Panc1 (cell line): ENCODE results near the gene ADGRL3. TPM values are rescaled to one million over a fixed set of nuclear protein-coding genes. Genes with fewer than 3 reads are reported as not detected.

Experiments
- ATAC-seq: fragments of 200-7000 bp; cut with Tn5 transposase; 2 replicates; pipeline ENCODE4 v1.9.1; 2020; ENCODE audit warnings: mild to moderate bottlenecking, moderate library complexity
- BruUV-seq: library from RNA; stranded (reverse); fragments of 400-500 nt; replicated peaks from 2 replicates; lab custom pipeline; 2021; lab: Mats Ljungman, UMichigan
- CTCF ChIA-PET: fragments of 300-600 bp; sonication (Branson Sonifier 250); formaldehyde crosslinking; loops from one replicate; lab custom pipeline; 2022; ENCODE audit warnings: antibody characterized with exemption; lab: Charles Lee
- POLR2A ChIA-PET: fragments of 300-600 bp; sonication (Branson Sonifier 250); formaldehyde crosslinking; loops from one replicate; lab custom pipeline; 2022; ENCODE audit warnings: antibody characterized with exemption; lab: Charles Lee
- DNase-seq: peaks from one replicate; pipeline ENCODE4 v3.0.0-alpha.2; 2010; ENCODE audit warnings: low read depth, low spot score
- H3K27ac ChIP-seq: 2 replicates; pipeline ENCODE4 v1.5.1; 2011; ENCODE audit warnings: mild to moderate bottlenecking, low read length, inconsistent platforms
- H3K27me3 ChIP-seq: fragments of 200-500 bp; sonication (Bioruptor generic); 2 replicates; pipeline ENCODE4 v1.6.0; 2014; ENCODE audit warnings: low read length, inconsistent platforms; ENCODE audit not compliant: control insufficient read depth, insufficient read depth
- H3K36me3 ChIP-seq: fragments of 200-500 bp; sonication (Bioruptor generic); 2 replicates; pipeline ENCODE4 v1.5.1; 2014; ENCODE audit warnings: inconsistent platforms, mild to moderate bottlenecking, low read length, moderate library complexity; ENCODE audit not compliant: control insufficient read depth, insufficient read depth
- H3K4me1 ChIP-seq: 2 replicates; pipeline ENCODE4 v1.5.1; 2011; ENCODE audit warnings: inconsistent platforms, mild to moderate bottlenecking, low read length, moderate library complexity; ENCODE audit not compliant: control insufficient read depth, insufficient read depth
- H3K4me3 ChIP-seq, 2 experiments: 2 replicates each; pipeline ENCODE4 v1.5.1; 2011 to 2012; ENCODE audit warnings: low read depth in 2 of 2, low read length in 2 of 2, mild to moderate bottlenecking in 2 of 2, inconsistent platforms in 1 of 2, moderate library complexity in 1 of 2
- H3K9me3 ChIP-seq: fragments of 200-500 bp; sonication (Bioruptor generic); 2 replicates; pipeline ENCODE4 v1.5.1; 2014; ENCODE audit warnings: low read depth, mild to moderate bottlenecking, inconsistent platforms, low read length, moderate library complexity; ENCODE audit not compliant: control insufficient read depth, insufficient read depth
- POLR2AphosphoS5 ChIP-seq: IDR thresholded peaks from 2 replicates; pipeline ENCODE4 v1.6.1; 2012; ENCODE audit warnings: mild to moderate bottlenecking, low read depth, low read length, moderate library complexity
- SIN3A ChIP-seq: IDR thresholded peaks from 2 replicates; pipeline ENCODE4 v1.6.1; 2012; ENCODE audit warnings: low read depth, mild to moderate bottlenecking, low read length, moderate library complexity, borderline replicate concordance; ENCODE audit not compliant: insufficient read depth
- TCF7L2 ChIP-seq: IDR thresholded peaks from 2 replicates; pipeline ENCODE4 v1.6.1; 2011; ENCODE audit warnings: mild to moderate bottlenecking, low read depth, low read length, inconsistent platforms
- in situ Hi-C: cut with HindIII; loops from 2 replicates; pipeline ENCODE4 v1.10.0; 2016; ENCODE audit warnings: low sequenced_read_pairs, low pct_unique_long_range_greater_than_20kb
- intact Hi-C: fragments of 100-400 bp; cut with micrococcal nuclease; formaldehyde crosslinking; loops from one replicate; pipeline ENCODE4 v1.10.0; 2022; ENCODE audit not compliant: unreplicated experiment
- total RNA-seq: library from RNA; stranded (reverse); gene quantifications from one replicate; pipeline ENCODE4 v1.2.1, GENCODE V29; 2021; ENCODE audit not compliant: unreplicated experiment
- TF ChIP-seq, protein P1 (sequence below), 2 experiments: IDR thresholded peaks; 2 replicates each; pipeline ENCODE4 v1.6.1; 2011 to 2012; ENCODE audit warnings: low read depth in 2 of 2, control low read depth in 1 of 2, low read length in 1 of 2, mild to moderate bottlenecking in 1 of 2, moderate library complexity in 1 of 2; ENCODE audit not compliant: insufficient read depth in 1 of 2
- TF ChIP-seq, protein P2 (sequence below): fragments of 450-650 bp; IDR thresholded peaks from 2 replicates; pipeline ENCODE4 v1.5.1; 2017; ENCODE audit warnings: mild to moderate bottlenecking

The ADGRL3 gene
- total RNA-seq, 1 experiment from 2014 or later = 0.23 TPM

DNA sequence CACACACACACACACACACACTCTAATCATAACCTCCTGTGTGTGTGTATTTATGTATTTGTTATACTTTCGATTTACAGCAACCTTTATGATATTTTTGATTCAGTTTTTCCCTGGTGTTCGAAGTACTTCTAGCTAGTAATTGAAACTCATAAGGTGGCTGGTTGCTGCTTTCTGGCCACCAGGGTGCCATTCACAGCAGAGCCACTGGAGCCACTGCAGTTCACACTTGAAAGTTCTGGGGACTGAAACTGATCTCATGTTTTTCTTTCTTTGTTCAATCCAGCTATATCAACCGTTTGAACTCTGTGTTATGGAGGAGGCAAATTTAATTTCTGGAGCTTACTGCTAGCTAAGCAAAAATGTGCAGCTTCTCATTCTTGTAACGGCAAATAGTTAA, 419.4 kb downstream of the ADGRL3 start:
- ChIA-PET POLR2A (no interaction called here), CTCF (no interaction called here)
- intact Hi-C loops = no loop called here
- Histone ChIP-seq H3K36me3 (no peaks in the 10 kb centered on the region), H3K4me3 (no peak overlapping the region), H3K27me3 (no peaks in the 10 kb centered on the region), H3K9me3 (no peaks in the 10 kb centered on the region), H3K4me1 (no peaks in the 10 kb centered on the region), H3K27ac (no peak overlapping the region)
- ATAC-seq = no peak
- TF ChIP-seq, protein P1, sequence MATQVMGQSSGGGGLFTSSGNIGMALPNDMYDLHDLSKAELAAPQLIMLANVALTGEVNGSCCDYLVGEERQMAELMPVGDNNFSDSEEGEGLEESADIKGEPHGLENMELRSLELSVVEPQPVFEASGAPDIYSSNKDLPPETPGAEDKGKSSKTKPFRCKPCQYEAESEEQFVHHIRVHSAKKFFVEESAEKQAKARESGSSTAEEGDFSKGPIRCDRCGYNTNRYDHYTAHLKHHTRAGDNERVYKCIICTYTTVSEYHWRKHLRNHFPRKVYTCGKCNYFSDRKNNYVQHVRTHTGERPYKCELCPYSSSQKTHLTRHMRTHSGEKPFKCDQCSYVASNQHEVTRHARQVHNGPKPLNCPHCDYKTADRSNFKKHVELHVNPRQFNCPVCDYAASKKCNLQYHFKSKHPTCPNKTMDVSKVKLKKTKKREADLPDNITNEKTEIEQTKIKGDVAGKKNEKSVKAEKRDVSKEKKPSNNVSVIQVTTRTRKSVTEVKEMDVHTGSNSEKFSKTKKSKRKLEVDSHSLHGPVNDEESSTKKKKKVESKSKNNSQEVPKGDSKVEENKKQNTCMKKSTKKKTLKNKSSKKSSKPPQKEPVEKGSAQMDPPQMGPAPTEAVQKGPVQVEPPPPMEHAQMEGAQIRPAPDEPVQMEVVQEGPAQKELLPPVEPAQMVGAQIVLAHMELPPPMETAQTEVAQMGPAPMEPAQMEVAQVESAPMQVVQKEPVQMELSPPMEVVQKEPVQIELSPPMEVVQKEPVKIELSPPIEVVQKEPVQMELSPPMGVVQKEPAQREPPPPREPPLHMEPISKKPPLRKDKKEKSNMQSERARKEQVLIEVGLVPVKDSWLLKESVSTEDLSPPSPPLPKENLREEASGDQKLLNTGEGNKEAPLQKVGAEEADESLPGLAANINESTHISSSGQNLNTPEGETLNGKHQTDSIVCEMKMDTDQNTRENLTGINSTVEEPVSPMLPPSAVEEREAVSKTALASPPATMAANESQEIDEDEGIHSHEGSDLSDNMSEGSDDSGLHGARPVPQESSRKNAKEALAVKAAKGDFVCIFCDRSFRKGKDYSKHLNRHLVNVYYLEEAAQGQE (IDR thresholded peaks at IDR 0.05; ENCODE audit: insufficient read depth in 1 of 2, low read depth in 2 of 2, low read length in 1 of 2) = no peak
- TF ChIP-seq SIN3A = no peak
- TF ChIP-seq TCF7L2 = no peak
- TF ChIP-seq, protein P2, sequence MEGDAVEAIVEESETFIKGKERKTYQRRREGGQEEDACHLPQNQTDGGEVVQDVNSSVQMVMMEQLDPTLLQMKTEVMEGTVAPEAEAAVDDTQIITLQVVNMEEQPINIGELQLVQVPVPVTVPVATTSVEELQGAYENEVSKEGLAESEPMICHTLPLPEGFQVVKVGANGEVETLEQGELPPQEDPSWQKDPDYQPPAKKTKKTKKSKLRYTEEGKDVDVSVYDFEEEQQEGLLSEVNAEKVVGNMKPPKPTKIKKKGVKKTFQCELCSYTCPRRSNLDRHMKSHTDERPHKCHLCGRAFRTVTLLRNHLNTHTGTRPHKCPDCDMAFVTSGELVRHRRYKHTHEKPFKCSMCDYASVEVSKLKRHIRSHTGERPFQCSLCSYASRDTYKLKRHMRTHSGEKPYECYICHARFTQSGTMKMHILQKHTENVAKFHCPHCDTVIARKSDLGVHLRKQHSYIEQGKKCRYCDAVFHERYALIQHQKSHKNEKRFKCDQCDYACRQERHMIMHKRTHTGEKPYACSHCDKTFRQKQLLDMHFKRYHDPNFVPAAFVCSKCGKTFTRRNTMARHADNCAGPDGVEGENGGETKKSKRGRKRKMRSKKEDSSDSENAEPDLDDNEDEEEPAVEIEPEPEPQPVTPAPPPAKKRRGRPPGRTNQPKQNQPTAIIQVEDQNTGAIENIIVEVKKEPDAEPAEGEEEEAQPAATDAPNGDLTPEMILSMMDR = 0 out of 2 replicates have a peak, but pooled peaks have one; percentile 12
- TF ChIP-seq POLR2AphosphoS5 = no peak
- BruUV-seq = no TSS peak
- in situ Hi-C loops = no loop called here
- DNase-seq = no peak

DNA sequence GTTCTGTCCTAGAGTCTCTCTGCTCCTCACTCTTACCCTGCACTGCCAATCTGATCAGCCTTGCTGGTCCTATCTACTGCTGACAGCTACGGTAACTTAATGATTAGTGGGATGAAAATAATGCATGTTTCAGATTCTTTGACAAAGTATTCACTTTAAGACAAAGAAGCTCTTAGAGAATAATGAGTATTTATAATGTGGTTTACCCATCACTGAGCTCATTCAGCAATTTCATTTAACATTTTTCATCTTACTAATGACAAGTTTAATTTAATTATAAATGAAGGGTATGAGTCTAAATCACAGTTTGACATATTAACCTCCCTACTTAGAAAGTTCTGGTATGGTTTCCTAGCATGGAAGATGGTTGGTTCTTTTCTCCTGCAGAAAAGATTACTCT, 428.2 kb downstream of the ADGRL3 start:
- Histone ChIP-seq H3K4me1 (no peaks in the 10 kb centered on the region), H3K9me3 (no peaks in the 10 kb centered on the region), H3K36me3 (no peaks in the 10 kb centered on the region), H3K27ac (no peak overlapping the region), H3K27me3 (no peaks in the 10 kb centered on the region), H3K4me3 (no peak overlapping the region)
- in situ Hi-C loops (no loop called here), intact Hi-C loops (no loop called here)
- TF ChIP-seq, protein P2 = no peak
- TF ChIP-seq, protein P1 (IDR thresholded peaks at IDR 0.05; ENCODE audit: insufficient read depth in 1 of 2, low read depth in 2 of 2, low read length in 1 of 2) = no peak
- no peak for TF ChIP-seq POLR2AphosphoS5
- TF ChIP-seq SIN3A = no peak
- TF ChIP-seq TCF7L2 = no peak
- no peak for ATAC-seq
- ChIA-PET CTCF (no interaction called here), POLR2A (no interaction called here)
- BruUV-seq = no TSS peak
- DNase-seq = no peak
